ENCODE results near the gene PI16.

PI16 gene

GRCh38 chr6:36961441-36962435, 7.2 kb downstream of the PI16 start:
- Histone ChIP-seq H3K4me3 (ENCODE audit: low read length) (no peak overlapping the region), H3K27ac (ENCODE audit: low read length) (no peak overlapping the region), H3K79me2 (ENCODE audit: low read length) (no peaks in the 10 kb centered on the region), H2AFZ (ENCODE audit: low read length) (no peak overlapping the region), H3K9me2 (replicated peaks; ENCODE audit: insufficient read depth, low read length) (no peaks in the 10 kb centered on the region), H3K36me3 (replicated peaks; ENCODE audit: insufficient read depth, low read length) (no peaks in the 10 kb centered on the region), H3F3A (ENCODE audit: insufficient read depth, low read length) (no peaks in the 10 kb centered on the region), H4K20me1 (ENCODE audit: insufficient read depth, low read length) (no peaks in the 10 kb centered on the region), H3K27me3 (replicated peaks; ENCODE audit: insufficient read depth, low read length) (no peaks in the 10 kb centered on the region), H3K9ac (ENCODE audit: low read length) (no peak overlapping the region), H3K4me1 (ENCODE audit: low read length) (no peaks in the 10 kb centered on the region), H3K9me3 (replicated peaks; ENCODE audit: insufficient read depth, low read length) (no peaks in the 10 kb centered on the region), H3K4me2 (ENCODE audit: low read depth, low read length) (no peak overlapping the region)
- no peak for DNase-seq
- TF ChIP-seq EZH2 (optimal IDR thresholded peaks at IDR 0.05; ENCODE audit: low read depth, low read length) (no peak), EZH2phosphoT487 (IDR thresholded peaks at IDR 0.05; ENCODE audit: low read length) (no peak), CTCF (IDR thresholded peaks at IDR 0.05; ENCODE audit: low read length) (no peak)

- H3K9me3 ChIP-seq (replicated peaks; ENCODE audit: insufficient read depth, low read length): no peaks in the 10 kb centered on the region
- no peaks in the 10 kb centered on the region for H3K4me1 ChIP-seq (ENCODE audit: low read length)
- no peaks in the 10 kb centered on the region for H3K79me2 ChIP-seq (ENCODE audit: low read length)
- no peak for TF ChIP-seq EZH2phosphoT487 (IDR thresholded peaks at IDR 0.05; ENCODE audit: low read length)
- TF ChIP-seq EZH2 (optimal IDR thresholded peaks at IDR 0.05; ENCODE audit: low read depth, low read length): no peak
- TF ChIP-seq CTCF (IDR thresholded peaks at IDR 0.05; ENCODE audit: low read length): no peak
- H3F3A ChIP-seq (ENCODE audit: insufficient read depth, low read length): no peaks in the 10 kb centered on the region
- H3K4me2 ChIP-seq (ENCODE audit: low read depth, low read length): no peak overlapping the region
- no peak overlapping the region for H3K27ac ChIP-seq (ENCODE audit: low read length)
- H3K4me3 ChIP-seq (ENCODE audit: low read length): no peak overlapping the region
- H3K27me3 ChIP-seq (replicated peaks; ENCODE audit: insufficient read depth, low read length): no peaks in the 10 kb centered on the region
- H3K9me2 ChIP-seq (replicated peaks; ENCODE audit: insufficient read depth, low read length): no peaks in the 10 kb centered on the region
- H3K9ac ChIP-seq (ENCODE audit: low read length): no peak overlapping the region
- no peaks in the 10 kb centered on the region for H4K20me1 ChIP-seq (ENCODE audit: insufficient read depth, low read length)
- no peak overlapping the region for H2AFZ ChIP-seq (ENCODE audit: low read length)
- no peaks in the 10 kb centered on the region for H3K36me3 ChIP-seq (replicated peaks; ENCODE audit: insufficient read depth, low read length)
- DNase-seq: no peak
These were observed 8.3 kb downstream of the PI16 start for GRCh38 chr6:36962874-36963273.

GRCh38 chr6:36963451-36964290, 9.1 kb downstream of the PI16 start:
- Histone ChIP-seq H3K4me1 (ENCODE audit: low read length) (no peaks in the 10 kb centered on the region), H2AFZ (ENCODE audit: low read length) (no peak overlapping the region), H3K27me3 (replicated peaks; ENCODE audit: insufficient read depth, low read length) (no peaks in the 10 kb centered on the region), H3K9me3 (replicated peaks; ENCODE audit: insufficient read depth, low read length) (no peaks in the 10 kb centered on the region), H3K9me2 (replicated peaks; ENCODE audit: insufficient read depth, low read length) (no peaks in the 10 kb centered on the region), H3F3A (ENCODE audit: insufficient read depth, low read length) (no peaks in the 10 kb centered on the region), H3K36me3 (replicated peaks; ENCODE audit: insufficient read depth, low read length) (no peaks in the 10 kb centered on the region), H3K4me3 (ENCODE audit: low read length) (no peak overlapping the region), H3K9ac (ENCODE audit: low read length) (no peak overlapping the region), H3K27ac (ENCODE audit: low read length) (no peak overlapping the region), H4K20me1 (ENCODE audit: insufficient read depth, low read length) (no peaks in the 10 kb centered on the region), H3K79me2 (ENCODE audit: low read length) (no peaks in the 10 kb centered on the region), H3K4me2 (ENCODE audit: low read depth, low read length) (no peak overlapping the region)
- no peak for DNase-seq
- no peak for TF ChIP-seq CTCF (IDR thresholded peaks at IDR 0.05; ENCODE audit: low read length)

Measured in MM.1S (cell line).